ENCODE data around the gene DDX18.
"Not testable (repeated sequence)": the region's sequence is repeated elsewhere in the genome, so short reads cannot be mapped to it uniquely, and the experiment has no call there.

Gene DDX18

GRCh38 chr2:117814417-117815264, at the start of gene DDX18:
Gene DDX18, plus strand, starts transcription at chr2:117814691. Its CDS starts 87 bp downstream, at chr2:117814778.
- DNase-seq = peak; percentile 94

GRCh38 chr2:117770730-117771129, 43.8 kb upstream of the DDX18 start:
- no peak for DNase-seq

- no peak for DNase-seq
Measured at GRCh38 chr2:117771969-117772630, 42.4 kb upstream of the DDX18 start.

GRCh38 chr2:117774716-117775115, 39.8 kb upstream of the DDX18 start:
- DNase-seq = no peak

- no peak for DNase-seq
Measured at GRCh38 chr2:117775703-117776219, 38.7 kb upstream of the DDX18 start.

GRCh38 chr2:117776888-117777287, 37.6 kb upstream of the DDX18 start:
- no peak for DNase-seq

GRCh38 chr2:117785740-117786139, 28.8 kb upstream of the DDX18 start:
- no peak for DNase-seq

GRCh38 chr2:117786520-117786919, 28.0 kb upstream of the DDX18 start:
- DNase-seq = no peak

- no peak for DNase-seq
Measured at GRCh38 chr2:117789505-117789904, 25.0 kb upstream of the DDX18 start.

GRCh38 chr2:117794668-117795067, 19.8 kb upstream of the DDX18 start:
- no peak for DNase-seq

- no peak for DNase-seq
Measured at GRCh38 chr2:117801826-117802225, 12.7 kb upstream of the DDX18 start.

GRCh38 chr2:117803644-117804325, 10.7 kb upstream of the DDX18 start:
- DNase-seq = not testable (repeated sequence)

- DNase-seq = no peak
Measured at GRCh38 chr2:117812443-117812842, 2.0 kb upstream of the DDX18 start.

- no peak for DNase-seq
Measured at GRCh38 chr2:117815946-117816345, 1.5 kb downstream of the DDX18 start.

GRCh38 chr2:117818921-117819320, 4.4 kb downstream of the DDX18 start:
- DNase-seq = no peak

GRCh38 chr2:117820444-117820843, 6.0 kb downstream of the DDX18 start:
- DNase-seq = no peak

- DNase-seq = no peak
Measured at GRCh38 chr2:117825437-117825836, 10.9 kb downstream of the DDX18 start.

GRCh38 chr2:117827464-117827863, 13.0 kb downstream of the DDX18 start:
- not testable (repeated sequence) for DNase-seq

- no peak for DNase-seq
Measured at GRCh38 chr2:117828870-117829269, 14.4 kb downstream of the DDX18 start.

GRCh38 chr2:117832332-117832731, 17.8 kb downstream of the DDX18 start:
- no peak for DNase-seq

- no peak for DNase-seq
Measured at GRCh38 chr2:117832905-117833613, 18.6 kb downstream of the DDX18 start.

GRCh38 chr2:117833911-117834310, 19.4 kb downstream of the DDX18 start:
- DNase-seq = no peak

GRCh38 chr2:117834992-117835391, 20.5 kb downstream of the DDX18 start:
- no peak for DNase-seq

All from GF-D8 (cell line).